Chondrocyte (in vitro differentiated cells): Measurements from ENCODE around the gene PARD3B. TPM values are rescaled to one million over a fixed set of nuclear protein-coding genes. Genes with fewer than 3 reads are reported as not detected.

Source experiments
- DNase-seq: peaks from one replicate; pipeline ENCODE4 v3.0.0; 2021; ENCODE audit warnings: mixed read lengths, low spot score
- H3K27ac Mint-ChIP-seq: one replicate; pipeline ENCODE4 v1.8.0; 2021; ENCODE audit warnings: mild to moderate bottlenecking, moderate library complexity, mixed read lengths; ENCODE audit not compliant: unreplicated experiment
- H3K27me3 Mint-ChIP-seq: 2 replicates; pipeline ENCODE4 v1.8.0; 2021; ENCODE audit warnings: low read depth, mixed read lengths
- H3K36me3 Mint-ChIP-seq: 2 replicates; pipeline ENCODE4 v1.8.0; 2021; ENCODE audit warnings: low read depth, mixed read lengths
- H3K4me1 Mint-ChIP-seq: 2 replicates; pipeline ENCODE4 v1.8.0; 2021; ENCODE audit warnings: low read depth, mild to moderate bottlenecking, mixed read lengths
- H3K4me3 Mint-ChIP-seq: one replicate; pipeline ENCODE4 v1.8.0; 2021; ENCODE audit warnings: mild to moderate bottlenecking, moderate library complexity, mixed read lengths; ENCODE audit not compliant: unreplicated experiment
- H3K9me3 Mint-ChIP-seq: 2 replicates; pipeline ENCODE4 v1.8.0; 2021; ENCODE audit warnings: low read depth, mixed read lengths
- CTCF ChIP-seq: fragments of 200-600 bp; sonication (generic); IDR thresholded peaks from 2 replicates; pipeline ENCODE4 v1.5.0; 2021; ENCODE audit warnings: antibody characterized with exemption, mild to moderate bottlenecking, moderate library complexity
- total RNA-seq: library from RNA; stranded (reverse); gene quantifications from 3 replicates; pipeline ENCODE4 v1.2.1, GENCODE V29; 2021

Gene PARD3B
- total RNA-seq, 1 donor from 2014 or later, result 24.9 TPM

GRCh38 chr2:204667990-204668389, 122.7 kb downstream of the PARD3B start:
- H3K4me3 Mint-ChIP-seq, result no peak overlapping the region
- no peak for TF ChIP-seq CTCF
- peaks cover 7% of the 10 kb centered on the region for H3K4me1 Mint-ChIP-seq
- H3K9me3 Mint-ChIP-seq, result no peaks in the 10 kb centered on the region
- H3K27ac Mint-ChIP-seq, result no peak overlapping the region
- H3K27me3 Mint-ChIP-seq, result no peaks in the 10 kb centered on the region
- no peaks in the 10 kb centered on the region for H3K36me3 Mint-ChIP-seq
- DNase-seq, result no peak

DNA sequence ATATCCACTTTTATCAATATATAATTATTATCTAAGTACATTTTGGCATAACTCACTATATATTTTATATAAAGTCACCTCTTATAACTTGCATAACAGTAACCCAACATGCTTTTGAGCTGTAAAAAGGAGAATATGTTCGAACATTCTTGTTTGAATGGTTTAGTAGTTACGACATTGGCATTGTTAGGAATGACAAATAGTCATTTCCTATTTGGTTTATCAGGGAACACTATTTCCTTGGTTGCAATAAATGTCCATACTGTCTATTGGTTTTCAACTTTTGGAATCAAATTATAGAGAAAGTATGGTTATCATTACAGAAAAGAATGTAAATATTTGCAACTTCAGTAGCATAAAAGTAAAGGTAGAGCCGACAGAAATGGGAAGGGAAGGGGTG, 124.1 kb downstream of the PARD3B start:
- no peak for TF ChIP-seq CTCF
- no peak for DNase-seq
- H3K9me3 Mint-ChIP-seq, result no peaks in the 10 kb centered on the region
- no peak overlapping the region for H3K4me3 Mint-ChIP-seq
- H3K36me3 Mint-ChIP-seq, result peaks cover 2% of the 10 kb centered on the region
- H3K27ac Mint-ChIP-seq, result no peak overlapping the region
- peaks cover 12% of the 10 kb centered on the region for H3K4me1 Mint-ChIP-seq
- H3K27me3 Mint-ChIP-seq, result no peaks in the 10 kb centered on the region

DNA sequence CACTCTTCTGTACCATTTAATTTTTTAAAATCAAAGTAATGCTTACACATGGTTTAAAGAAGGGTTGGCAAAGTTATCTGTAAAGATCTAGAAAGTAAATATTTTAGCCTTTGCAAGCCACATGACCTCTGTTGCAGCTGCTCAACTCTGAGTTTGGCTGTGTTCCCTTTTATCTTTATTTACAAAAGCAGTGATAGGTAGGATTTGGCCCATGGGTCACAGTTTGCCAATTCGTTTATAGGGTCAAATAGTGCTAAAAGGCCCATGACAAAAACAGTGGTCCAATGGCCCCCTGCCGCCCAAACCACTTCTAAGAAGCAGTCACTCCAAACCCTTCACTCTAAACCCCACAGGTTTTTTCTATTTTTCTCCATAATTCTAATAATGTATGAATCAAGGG, 124.8 kb downstream of the PARD3B start:
- TF ChIP-seq CTCF, result no peak
- peaks cover 12% of the 10 kb centered on the region for H3K4me1 Mint-ChIP-seq
- peaks cover 2% of the 10 kb centered on the region for H3K36me3 Mint-ChIP-seq
- no peak overlapping the region for H3K4me3 Mint-ChIP-seq
- no peak for DNase-seq
- no peaks in the 10 kb centered on the region for H3K27me3 Mint-ChIP-seq
- no peak overlapping the region for H3K27ac Mint-ChIP-seq
- no peaks in the 10 kb centered on the region for H3K9me3 Mint-ChIP-seq

DNA sequence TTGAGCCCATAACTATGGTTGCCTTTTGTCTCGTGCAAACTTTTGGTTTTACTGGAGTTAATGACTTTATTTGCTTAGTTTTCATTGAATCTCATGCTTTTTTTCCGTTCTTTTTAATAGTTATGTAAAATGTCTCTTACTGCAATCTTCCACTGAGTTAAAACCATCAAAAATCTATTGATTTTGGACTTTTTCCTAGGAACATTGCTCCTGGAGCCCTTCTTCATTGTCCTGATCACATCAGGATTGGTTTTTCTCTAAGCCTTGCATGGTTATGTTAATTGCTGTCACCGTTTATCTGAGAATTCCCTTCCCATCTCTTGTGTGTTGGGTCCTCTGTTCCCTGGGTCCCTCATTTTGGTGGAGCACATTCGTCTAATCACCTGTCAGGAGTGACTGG, 125.5 kb downstream of the PARD3B start:
- Mint-ChIP-seq H3K27me3 (no peaks in the 10 kb centered on the region), H3K9me3 (no peaks in the 10 kb centered on the region), H3K36me3 (peaks cover 2% of the 10 kb centered on the region), H3K4me1 (peaks cover 12% of the 10 kb centered on the region), H3K4me3 (no peak overlapping the region), H3K27ac (no peak overlapping the region)
- TF ChIP-seq CTCF, result no peak
- DNase-seq, result no peak

GRCh38 chr2:204672772-204673171, 127.5 kb downstream of the PARD3B start:
- Mint-ChIP-seq H3K36me3 (peaks cover 2% of the 10 kb centered on the region), H3K4me1 (peaks cover 12% of the 10 kb centered on the region), H3K27me3 (no peaks in the 10 kb centered on the region), H3K9me3 (no peaks in the 10 kb centered on the region), H3K4me3 (no peak overlapping the region), H3K27ac (no peak overlapping the region)
- DNase-seq, result no peak
- no peak for TF ChIP-seq CTCF
